Measurements from ENCODE around the gene IFI44.

Gene IFI44

GRCh38 chr1:78624035-78624434, 25.6 kb upstream of the IFI44 start:
- Histone ChIP-seq H3K4me3 (no peak overlapping the region), H3K27ac (no peak overlapping the region)
- no peak for DNase-seq (ENCODE audit: low spot score)
- TF ChIP-seq CTCF (IDR thresholded peaks at IDR 0.05): no peak

DNA sequence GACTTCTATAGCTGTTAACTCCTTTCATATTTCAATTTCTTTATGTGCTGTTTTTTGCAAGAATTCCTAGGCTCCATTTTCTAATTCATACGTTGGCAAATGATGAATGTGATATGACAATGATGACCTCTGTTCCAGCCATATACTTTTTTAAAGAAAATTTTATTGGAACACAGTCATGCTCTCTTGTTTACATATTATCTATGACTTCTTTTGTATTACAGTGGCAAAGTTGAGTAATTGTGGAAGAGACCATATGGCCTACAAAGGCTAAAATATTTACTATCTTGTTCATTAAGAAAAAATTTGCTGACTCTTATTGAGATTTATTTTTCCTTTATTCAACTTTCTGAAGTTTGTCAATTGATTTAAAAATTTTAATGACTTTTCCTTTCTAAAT, 22.3 kb upstream of the IFI44 start:
- H3K27ac ChIP-seq: no peak overlapping the region
- no peak for TF ChIP-seq CTCF (IDR thresholded peaks at IDR 0.05)
- H3K4me3 ChIP-seq: no peak overlapping the region
- DNase-seq (ENCODE audit: low spot score): no peak

- DNase-seq (ENCODE audit: low spot score): no peak
- no peak for TF ChIP-seq CTCF (IDR thresholded peaks at IDR 0.05)
- Histone ChIP-seq H3K4me3 (no peak overlapping the region), H3K27ac (no peak overlapping the region)
These were observed 19.0 kb upstream of the IFI44 start for GRCh38 chr1:78630600-78630999.

GRCh38 chr1:78633209-78633608, 16.4 kb upstream of the IFI44 start:
- Histone ChIP-seq H3K4me3 (no peak overlapping the region), H3K27ac (no peak overlapping the region)
- no peak for DNase-seq (ENCODE audit: low spot score)
- no peak for TF ChIP-seq CTCF (IDR thresholded peaks at IDR 0.05)

GRCh38 chr1:78640462-78640861, 9.2 kb upstream of the IFI44 start:
- TF ChIP-seq CTCF (IDR thresholded peaks at IDR 0.05): no peak
- Histone ChIP-seq H3K4me3 (no peak overlapping the region), H3K27ac (no peak overlapping the region)
- DNase-seq (ENCODE audit: low spot score): no peak

DNA sequence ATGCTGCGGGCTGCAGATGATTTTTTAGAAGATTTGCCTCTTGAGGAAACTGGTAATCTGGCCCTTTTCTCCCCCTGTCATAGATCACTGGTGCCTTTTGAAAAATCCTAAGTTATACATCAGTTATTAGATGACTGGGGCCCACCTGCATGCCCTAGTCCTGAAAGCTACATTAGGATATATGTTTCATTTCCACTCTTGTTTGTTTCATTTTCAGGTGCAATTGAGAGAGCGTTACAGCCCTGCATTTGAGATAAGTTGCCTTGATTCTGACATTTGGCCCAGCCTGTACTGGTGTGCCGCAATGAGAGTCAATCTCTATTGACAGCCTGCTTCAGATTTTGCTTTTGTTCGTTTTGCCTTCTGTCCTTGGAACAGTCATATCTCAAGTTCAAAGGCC, 8.1 kb upstream of the IFI44 start:
- no peak for TF ChIP-seq CTCF (IDR thresholded peaks at IDR 0.05)
- Histone ChIP-seq H3K27ac (no peak overlapping the region), H3K4me3 (no peak overlapping the region)
- DNase-seq (ENCODE audit: low spot score): no peak

GRCh38 chr1:78645723-78646122, 3.9 kb upstream of the IFI44 start:
- H3K27ac ChIP-seq: peak overlapping the region in 1 of 2 donors; percentile 24
- TF ChIP-seq CTCF (IDR thresholded peaks at IDR 0.05): no peak
- no peak for DNase-seq (ENCODE audit: low spot score)
- no peak overlapping the region for H3K4me3 ChIP-seq
